HG02678 (cell line): ENCODE data around the gene EBF3.

Source experiments
- ATAC-seq: cut with Tn5 transposase; IDR thresholded peaks from one replicate; pipeline ENCODE4 v1.9.1; 2021; ENCODE audit warnings: mild to moderate bottlenecking, moderate library complexity; ENCODE audit not compliant: unreplicated experiment

EBF3 gene

DNA sequence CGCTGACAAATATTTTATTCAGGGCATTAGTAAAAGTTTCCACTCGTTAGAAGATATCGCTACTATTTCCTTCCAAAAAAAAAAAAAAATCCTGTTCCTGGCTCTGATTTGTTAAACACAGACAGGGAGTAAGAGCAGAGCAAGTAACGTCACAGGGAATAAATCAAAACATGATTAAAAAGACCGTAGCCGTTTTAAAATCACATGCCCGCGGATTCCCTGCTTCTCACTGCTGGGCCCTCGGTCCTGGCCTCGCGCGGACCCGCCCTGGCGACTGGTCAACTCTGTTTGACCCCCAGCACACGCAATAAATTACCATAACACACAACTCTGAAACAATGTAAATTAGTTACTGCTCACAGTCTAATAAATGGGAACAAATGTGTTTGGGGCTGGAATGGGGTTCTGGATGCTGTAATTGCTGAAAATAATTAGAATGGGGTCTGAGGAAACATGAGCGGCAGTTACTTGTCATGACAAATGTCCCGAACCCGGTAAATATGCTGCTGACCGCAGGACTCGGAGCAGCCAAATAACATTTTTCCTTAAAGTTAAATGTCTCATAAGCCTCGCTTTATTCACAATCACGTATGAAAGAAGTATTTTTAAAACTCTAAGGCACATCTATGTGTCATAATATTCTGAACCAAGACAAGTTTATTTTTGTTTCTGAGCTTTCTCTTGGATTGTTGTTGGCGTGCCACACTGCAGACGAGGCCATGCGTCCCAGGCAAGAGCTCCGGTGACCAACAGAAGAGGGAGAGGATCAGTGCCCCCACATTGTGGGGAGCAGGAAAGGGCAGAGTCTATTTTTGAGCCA, 17.9 kb downstream of the EBF3 start:
- ATAC-seq = no peak

DNA sequence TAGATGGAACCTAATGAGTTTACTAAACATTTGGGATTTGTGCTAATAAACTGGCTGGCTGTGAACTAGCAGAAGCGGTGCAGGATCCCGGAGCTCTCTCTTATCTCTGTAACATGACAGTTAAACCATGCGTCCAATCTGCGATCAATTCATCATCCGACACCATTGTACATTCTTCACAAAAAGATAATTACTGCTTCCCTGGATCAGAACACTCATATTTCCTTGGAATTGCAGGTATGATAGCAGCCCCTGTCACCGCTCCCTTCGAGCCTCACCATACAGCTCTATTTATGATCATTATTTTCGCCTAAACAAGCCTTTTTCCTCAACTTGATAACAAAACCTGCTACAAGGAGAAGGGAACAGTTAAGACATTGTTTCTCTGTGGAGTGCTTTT, 18.5 kb downstream of the EBF3 start:
- ATAC-seq = no peak

DNA sequence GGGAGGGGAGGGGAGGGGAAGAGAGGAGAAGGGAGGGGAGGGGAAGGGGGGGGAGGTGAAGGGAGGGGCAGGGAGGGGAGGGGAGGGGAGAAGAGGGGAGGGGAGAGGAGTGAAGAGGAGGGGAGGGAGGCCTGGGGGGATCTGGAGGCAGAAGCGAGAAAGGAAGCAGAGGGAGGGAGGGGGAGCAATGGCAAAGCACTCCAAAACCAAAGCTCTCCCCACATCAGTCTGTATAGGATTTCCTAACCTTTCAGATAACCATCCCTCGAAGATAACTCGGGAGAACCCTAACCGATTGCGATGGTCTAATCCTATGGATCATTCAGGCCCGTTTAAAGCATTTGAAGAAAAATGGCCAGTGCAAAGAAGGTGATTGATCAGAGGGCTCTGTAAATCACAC, 19.0 kb downstream of the EBF3 start:
- no peak for ATAC-seq

DNA sequence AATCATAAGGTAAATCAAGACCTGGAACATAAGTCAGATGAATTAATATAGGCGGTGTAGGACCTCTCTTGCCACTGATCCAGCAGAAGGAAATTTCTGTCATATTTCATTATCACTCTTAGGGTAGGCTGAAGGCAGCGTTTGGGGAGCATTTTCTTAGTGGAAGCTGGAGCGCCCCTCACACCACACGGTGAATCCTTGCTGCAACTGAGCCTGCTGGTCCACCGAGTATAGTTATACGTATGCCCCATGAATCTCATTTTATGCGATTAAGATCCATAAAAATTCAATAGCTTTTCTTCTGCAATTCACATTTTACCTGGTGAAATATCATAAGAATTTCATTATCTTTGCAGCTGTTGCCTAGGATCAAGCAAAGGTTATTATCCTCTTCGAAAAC, 19.6 kb downstream of the EBF3 start:
- no peak for ATAC-seq

DNA sequence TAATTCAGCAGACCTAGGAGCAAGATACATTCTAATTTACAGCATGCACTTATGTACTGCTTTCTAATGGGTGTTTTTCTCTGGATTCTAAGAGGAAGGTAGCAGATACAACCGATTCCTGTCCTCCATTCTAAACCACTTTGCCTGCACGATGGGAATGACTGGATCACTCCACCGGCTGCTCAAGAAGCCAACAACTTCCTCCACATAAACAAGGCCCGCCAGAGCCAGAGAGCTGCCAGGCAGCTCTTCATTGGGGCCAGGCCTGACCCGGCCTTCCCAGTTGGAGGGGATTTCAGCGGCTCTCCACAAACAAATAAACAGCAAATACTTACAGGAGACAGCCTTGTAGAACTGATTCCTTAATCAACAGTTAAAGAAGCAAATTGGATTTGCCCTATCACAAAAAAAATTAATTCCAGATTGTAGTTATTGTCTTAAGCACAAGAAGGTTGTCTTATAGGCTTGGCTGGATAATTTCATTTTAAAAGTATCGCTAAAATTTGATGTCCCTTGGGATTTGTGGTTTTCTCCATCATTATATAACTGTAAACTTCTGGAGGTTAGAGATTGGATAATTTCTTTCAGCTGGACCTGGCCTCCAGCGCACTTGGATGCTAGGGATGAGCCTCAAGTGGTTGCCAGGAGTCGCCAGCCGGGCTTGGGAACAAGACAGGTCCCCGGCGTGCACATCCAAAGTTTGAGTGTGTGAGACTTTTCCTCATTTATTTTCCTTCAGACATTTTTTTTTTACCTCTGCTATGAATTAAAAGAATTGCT, 20.9 kb downstream of the EBF3 start:
- no peak for ATAC-seq

DNA sequence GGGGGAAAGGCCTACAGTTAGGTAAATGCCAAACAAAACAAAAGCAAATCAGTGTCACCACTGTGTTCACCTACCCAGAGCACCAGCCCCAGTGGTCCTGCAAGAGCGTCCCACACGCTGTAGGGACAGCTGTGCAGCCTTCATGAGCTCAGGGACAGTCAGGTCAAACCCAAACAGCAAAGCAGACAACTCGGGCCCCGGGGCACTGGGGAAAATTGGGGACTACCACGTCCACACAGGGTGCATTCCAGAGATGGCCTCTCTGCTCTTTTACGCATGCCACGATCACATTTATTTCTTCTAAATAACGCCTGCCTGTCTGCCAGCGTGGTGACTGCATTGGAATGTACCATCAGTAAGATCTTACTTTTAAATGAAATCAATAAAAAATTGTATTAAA, 21.7 kb downstream of the EBF3 start:
- no peak for ATAC-seq

DNA sequence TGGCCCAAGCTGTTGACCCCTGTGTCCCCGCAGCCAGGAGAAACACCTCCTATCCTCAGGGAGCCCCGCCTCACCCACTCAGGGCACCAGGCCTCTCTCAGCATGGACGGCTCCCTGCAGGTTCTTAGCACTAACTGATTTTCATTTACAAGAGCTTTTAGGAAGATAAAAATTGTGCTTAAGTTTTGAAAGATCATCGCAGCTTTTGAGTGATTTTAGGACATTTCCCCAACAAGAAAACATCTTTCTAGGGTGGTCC, 22.1 kb downstream of the EBF3 start:
- ATAC-seq = no peak

DNA sequence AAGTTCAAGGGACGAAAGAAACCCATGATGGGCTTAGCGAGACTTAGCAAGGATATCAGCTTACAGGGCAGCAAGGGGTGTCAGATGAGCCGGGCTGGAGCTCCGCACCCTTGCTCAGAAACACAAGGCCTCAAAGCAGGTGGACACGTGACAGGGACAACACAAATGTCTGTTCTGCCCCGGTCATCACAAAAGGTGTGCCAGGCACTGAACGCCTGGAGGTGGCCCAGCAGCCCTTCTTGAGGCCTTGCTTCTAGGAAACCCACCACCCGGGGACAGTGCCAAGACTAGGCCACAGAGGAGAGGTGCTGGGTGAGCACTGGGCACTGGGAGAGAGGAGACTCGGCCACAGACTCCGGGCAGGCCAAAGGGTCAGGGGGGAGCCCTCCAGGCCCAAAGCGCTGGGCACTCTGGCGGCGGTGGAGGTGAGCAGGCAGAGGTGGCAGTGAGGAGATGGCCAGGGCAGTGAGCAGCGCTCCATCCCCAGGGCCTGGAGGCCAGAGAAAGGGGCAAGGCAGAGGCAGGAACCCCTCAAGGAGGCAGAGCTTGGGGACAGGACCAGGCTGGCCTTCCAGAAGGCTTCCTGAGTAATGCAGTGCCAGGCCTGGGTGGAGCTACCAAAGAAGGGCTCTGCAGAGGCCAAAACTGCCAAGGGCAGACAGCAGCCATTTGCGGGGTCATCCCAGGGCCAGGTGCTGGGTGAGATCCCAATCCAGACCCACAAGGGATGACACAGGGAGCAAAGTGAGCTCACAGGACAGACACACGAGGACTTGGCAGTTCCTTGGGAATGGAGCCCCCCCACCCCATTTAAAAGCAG, 22.7 kb downstream of the EBF3 start:
- ATAC-seq = no peak

DNA sequence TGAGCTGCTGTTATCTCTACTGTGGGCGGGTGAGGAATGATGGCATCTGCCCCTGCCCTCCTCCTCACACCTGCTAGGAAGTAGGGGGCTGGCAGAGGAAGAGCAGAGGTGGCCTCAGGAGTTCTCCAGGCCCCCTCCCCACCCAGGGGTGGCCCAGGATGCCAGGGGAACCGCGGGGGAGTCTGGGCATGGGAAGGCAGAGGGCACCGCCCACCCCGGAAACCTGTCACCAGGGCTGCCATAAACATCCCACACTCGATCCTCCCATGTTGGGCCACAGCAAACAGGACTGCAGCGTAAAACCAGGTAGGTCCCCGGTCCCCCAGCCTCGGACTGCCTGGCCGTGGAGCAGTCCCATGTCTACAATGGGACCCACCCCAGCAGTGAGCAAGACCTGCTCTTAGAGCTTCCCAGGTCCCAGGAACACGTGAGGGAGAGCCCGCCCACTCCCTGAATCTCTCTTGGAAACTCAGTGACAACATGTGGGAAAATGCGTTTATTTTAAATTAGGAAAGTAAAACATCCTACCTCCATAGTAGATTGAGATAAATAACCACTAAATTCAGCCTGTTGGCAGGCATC, 23.4 kb downstream of the EBF3 start:
- ATAC-seq = no peak

DNA sequence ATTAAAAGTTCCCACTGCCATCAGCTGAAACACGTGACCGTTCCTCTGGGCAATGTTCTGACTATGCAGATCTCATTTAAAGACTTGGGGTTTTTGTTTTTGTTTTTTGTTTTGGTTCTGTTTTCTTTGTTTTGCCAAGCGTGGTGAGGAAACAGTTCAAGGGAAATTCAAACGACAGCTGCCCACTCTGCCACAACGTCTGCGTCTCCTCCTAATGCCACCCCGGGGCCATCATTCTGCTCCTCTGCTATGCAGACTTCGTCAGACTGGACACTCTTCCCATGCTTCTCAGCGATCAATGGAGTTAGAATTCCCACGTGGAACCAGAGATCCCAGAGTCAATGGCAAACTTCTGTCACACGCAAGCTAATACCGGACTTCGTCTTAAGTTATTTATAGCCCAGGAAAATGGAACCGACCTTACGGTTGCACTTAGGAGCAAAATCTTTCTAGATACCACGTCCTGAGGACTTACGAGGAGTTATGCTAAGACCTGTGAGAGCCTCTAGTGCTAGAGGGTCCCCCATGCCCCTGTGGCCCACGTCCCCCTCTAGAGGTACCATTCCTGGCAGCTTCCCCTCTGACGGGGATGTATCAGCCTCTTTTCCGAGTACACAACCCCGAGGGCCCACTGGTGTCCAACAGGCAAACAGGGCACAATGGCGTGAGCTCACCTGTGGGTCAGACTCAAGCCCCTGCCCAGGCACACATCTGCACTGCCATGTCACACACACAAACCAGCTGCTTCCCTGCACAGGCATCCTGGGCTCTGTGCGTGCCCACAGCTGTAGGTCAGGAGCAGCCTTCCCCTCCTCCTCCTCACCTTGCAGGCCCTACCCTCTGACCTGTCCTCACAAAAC, 24.4 kb downstream of the EBF3 start:
- no peak for ATAC-seq

DNA sequence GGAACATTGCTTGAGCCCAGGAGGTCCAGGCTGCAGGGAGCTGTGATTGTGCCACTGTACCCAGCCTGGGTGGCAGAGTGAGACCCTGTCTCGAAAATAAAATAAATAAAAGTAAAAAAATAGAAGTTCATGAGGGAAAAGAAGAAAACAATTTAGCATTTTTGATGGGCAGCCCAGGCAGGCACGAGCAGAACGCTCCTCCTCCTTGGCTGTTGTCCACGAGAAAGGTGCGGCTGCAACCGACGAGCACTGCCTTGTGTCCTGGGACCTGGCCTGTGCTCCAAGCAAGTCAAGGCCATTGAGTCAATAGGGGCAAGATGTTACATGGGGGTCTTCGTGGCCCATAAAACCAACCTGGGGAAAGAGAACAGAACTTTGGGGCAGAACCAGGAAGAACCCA, 25.6 kb downstream of the EBF3 start:
- ATAC-seq = no peak

DNA sequence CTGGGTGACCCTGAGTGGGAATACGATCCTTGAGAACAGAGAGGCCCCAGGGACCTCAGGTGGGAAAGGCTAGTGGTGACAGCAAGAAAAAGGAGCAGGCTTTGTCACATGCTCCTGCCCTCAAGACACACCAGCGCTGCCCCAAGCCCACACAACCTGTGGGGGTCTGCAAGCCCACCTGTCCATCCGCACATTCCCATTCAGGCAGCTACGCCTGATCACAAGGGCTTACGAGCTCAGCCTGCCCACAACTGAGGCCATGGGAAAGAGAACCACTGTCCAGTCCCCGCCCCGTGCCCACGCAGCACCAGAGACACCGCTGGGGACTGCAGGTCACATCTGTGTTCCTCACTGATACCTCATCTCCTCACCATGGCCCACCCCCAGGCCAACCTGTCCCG, 26.7 kb downstream of the EBF3 start:
- no peak for ATAC-seq

DNA sequence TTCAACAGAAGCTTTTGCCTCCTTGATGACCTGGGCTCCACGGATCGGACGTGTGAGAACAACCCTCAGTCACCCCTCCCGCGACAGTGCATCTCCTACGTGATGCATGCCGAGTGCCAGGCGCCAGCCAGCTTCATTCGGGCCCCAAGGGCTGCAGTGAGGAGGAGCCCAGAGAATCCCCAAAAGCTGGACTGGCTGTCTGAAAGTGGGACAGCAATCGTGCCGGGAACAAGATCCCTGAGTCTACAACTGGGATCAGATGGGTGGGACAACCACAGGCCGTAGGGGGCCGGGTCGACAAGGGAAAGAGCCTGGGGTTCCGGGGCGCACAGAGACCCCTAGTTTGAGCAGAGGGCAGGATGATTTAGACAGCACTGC, 27.2 kb downstream of the EBF3 start:
- ATAC-seq = no peak

DNA sequence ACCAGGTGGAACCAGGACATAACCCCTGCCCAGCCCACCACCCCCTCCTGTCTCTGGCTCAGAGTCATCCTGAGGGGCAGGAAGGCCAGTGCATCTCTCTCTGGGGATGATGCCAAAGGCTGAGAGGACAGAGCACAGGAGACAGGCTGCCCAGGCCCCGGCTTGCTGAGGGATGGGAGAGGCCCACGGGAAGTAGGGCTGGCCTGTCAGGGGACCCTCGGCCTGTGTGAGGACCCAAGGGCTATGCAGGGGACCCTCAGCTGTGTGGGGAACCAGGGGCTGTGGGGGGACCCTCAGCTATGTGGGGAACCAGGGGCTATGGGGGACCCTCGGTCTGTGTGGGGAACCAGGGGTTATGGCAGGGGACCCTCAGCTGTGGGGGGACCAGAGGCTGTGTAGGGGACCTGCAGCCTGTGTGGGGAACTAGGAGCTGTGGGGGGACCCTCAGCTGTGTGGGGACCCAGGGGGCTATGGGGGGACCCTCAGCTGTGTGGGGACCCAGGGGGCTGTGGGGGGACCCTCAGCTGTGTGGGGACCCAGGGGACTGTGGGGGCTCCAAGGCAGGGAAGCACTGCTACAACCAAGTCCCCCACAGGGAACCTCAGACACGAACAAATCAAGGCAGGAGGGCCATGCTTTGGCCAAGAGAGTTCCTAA, 27.7 kb downstream of the EBF3 start:
- ATAC-seq = no peak

DNA sequence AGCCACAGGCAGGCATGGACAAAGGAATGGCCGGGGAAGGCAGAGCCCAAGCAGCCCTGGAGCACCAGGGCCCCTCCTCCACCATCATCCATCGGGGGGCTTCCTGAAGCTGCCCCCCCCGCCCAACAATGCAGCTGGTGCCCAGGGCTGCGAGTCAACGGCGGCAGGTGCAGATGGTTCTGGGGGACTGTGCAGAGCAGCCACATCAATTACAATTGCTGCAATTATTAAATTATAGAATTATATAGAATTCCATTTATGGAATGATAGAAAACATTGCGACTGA, 28.3 kb downstream of the EBF3 start:
- ATAC-seq = no peak

DNA sequence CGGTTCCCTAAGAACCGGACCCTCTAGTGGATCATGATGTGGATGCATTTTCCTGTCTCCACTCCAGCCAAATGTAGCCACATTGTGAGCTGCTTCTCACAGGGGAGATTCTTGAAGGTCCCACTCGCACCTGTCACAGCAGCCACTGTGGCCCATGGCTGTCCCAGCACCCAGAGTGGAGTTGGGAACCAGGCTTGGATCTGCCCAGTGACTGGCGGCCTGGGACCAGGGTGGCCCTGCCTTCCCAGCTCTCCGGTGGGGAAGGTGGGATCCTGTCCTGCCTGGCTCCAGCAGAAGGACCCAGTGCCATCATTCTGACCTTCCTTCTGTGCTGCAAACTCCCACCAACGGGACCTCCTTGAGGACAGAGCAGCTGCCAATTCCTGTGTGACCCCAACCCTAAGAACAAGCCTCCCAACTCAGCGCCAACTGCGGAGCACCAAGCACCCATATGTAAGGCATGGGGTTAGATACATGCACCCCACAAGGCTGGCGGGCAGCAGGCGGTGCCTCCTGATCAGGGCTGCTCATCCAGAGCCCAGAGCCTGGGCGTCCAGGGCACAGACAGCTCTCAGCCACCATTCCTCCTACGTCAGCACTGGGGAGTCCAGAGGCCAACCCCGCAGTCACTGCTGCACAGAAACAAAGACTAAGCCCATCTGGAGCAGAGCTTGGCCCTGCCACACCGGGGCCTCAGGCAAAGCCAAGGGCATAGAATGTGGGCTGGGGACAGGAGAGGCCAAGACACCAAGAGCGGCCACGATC, 28.8 kb downstream of the EBF3 start:
- no peak for ATAC-seq

DNA sequence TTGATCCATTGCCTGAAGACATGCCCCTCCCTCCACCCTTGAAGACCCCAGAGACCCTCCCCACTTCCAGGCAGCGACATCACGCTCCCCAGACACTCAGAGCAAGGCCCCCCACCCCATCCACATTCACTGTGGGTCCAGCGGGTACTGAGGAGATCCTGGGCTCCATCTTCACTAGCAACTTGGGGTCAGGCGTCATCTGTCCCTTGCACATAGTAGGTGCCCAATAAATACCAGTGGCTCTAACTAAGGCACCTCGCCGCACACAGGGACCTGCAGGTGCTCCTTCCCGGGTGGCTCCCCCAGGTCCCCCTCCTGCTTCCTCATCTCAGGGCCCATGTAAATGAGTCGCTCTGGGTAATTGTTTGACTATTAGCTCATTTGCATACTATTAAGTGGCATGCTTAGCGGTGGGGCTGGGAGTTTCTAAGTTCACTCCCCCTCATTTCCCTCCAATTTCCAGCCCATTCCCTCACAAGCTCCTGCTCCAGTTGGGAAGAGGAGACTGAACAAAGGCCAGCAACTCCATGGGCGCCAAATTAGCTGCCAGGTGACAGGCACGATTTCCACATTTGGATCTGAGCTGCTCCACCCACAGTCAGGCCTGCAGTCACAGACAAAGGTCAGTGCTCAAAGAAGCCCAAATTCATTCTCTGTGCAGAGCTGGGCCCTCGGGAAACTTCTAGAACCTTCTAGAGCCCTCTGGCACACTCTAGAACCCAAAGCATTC, 29.7 kb downstream of the EBF3 start:
- ATAC-seq = no peak

DNA sequence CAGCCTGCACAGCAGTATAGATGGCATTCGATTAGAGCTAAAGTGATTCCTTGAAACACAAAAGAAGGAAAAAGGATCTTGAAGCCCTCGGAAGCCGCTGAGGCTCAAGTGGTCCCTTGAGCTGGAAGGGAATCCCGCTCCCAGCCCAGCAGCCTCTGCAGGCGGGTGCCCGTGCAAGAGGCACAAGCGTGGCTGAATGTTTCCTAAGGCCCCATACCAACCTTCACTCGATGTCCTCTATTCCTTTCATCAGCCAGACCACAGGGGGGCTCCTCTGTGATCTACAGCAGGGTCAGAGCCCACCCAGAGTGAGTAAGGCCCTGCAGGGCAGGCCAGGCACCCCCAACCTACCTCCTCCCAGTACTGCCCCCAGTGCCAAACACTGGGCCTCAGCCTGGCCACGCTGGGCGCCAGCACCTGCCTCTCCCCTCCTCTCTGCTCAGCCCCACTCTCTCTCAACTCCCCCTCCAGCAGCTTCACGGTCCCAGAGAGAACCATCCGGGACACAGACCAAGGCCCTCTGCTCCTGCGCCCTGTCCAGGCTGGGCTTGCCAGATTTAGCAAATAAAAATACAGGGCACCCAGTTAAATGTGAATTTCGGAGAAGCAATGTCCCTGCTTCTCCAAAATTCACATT, 30.5 kb downstream of the EBF3 start:
- no peak for ATAC-seq
